Liver (tissue), 9 donors: ENCODE data around the gene WDR27. TPM values are rescaled to one million over a fixed set of nuclear protein-coding genes. Genes with fewer than 3 reads are reported as not detected.

Source experiments
- DNase-seq: peaks from one replicate; pipeline ENCODE4 v3.0.0-alpha.2; 2017; ENCODE audit warnings: low spot score
- H3K27ac ChIP-seq, 2 donors: one replicate each; pipeline ENCODE4 v1.7.0; 2013; ENCODE audit warnings: inconsistent platforms in 2 of 2, low read length in 2 of 2, control low read depth in 1 of 2, low read depth in 1 of 2, mild to moderate bottlenecking in 1 of 2
- H3K27me3 ChIP-seq, 4 donors: one replicate each; pipeline versions ENCODE4 v1.6.1 to v1.7.0; 2013; ENCODE audit warnings: low read length in 3 of 4, inconsistent platforms in 1 of 4, mild to moderate bottlenecking in 1 of 4, moderate library complexity in 1 of 4; ENCODE audit not compliant: control insufficient read depth in 4 of 4, insufficient read depth in 4 of 4
- H3K36me3 ChIP-seq, 4 donors: one replicate each; pipeline versions ENCODE4 v1.6.1 to v1.7.0; 2013; ENCODE audit warnings: low read length in 3 of 4, mild to moderate bottlenecking in 3 of 4, low read depth in 1 of 4, moderate library complexity in 1 of 4; ENCODE audit not compliant: control insufficient read depth in 4 of 4, insufficient read depth in 3 of 4
- H3K4me1 ChIP-seq, 4 donors: one replicate each; pipeline versions ENCODE4 v1.6.1 to v1.7.0; 2013; ENCODE audit warnings: low read length in 3 of 4, mild to moderate bottlenecking in 3 of 4, moderate library complexity in 1 of 4; ENCODE audit not compliant: control insufficient read depth in 4 of 4, insufficient read depth in 4 of 4
- H3K4me3 ChIP-seq, 3 donors: one replicate each; pipeline versions ENCODE4 v1.6.1 to v1.7.0; 2013; ENCODE audit warnings: low read length in 3 of 3, control low read depth in 1 of 3, low read depth in 1 of 3, mild to moderate bottlenecking in 1 of 3
- H3K9ac ChIP-seq, 2 donors: one replicate each; pipeline ENCODE4 v1.7.0; 2013; ENCODE audit warnings: low read length in 2 of 2, mild to moderate bottlenecking in 2 of 2, moderate library complexity in 2 of 2, control low read depth in 1 of 2, low read depth in 1 of 2
- H3K9me3 ChIP-seq, 4 donors: one replicate each; pipeline versions ENCODE4 v1.6.1 to v1.7.0; 2013; ENCODE audit warnings: low read length in 3 of 4; ENCODE audit not compliant: control insufficient read depth in 4 of 4
- ATF3 ChIP-seq: IDR thresholded peaks from 2 replicates; pipeline ENCODE4 v1.6.1; 2016; ENCODE audit warnings: antibody characterized with exemption
- CTCF ChIP-seq: fragments of 150-350 bp; IDR thresholded peaks from 2 replicates; pipeline ENCODE4 v1.5.1; 2017; ENCODE audit warnings: improper control_type of control experiment, low read depth, low read length; ENCODE audit not compliant: missing input control
- EGR1 ChIP-seq, 2 donors: IDR thresholded peaks; 2 replicates each; pipeline ENCODE4 v1.6.1; 2016 to 2018; ENCODE audit warnings: antibody characterized with exemption in 2 of 2, low read depth in 2 of 2
- FOXA1 ChIP-seq: IDR thresholded peaks from 2 replicates; pipeline ENCODE4 v1.6.1; 2016; ENCODE audit warnings: antibody characterized with exemption
- FOXA2 ChIP-seq: IDR thresholded peaks from 2 replicates; pipeline ENCODE4 v1.6.1; 2016; ENCODE audit warnings: antibody characterized with exemption
- GABPA ChIP-seq, 2 donors: IDR thresholded peaks in 1 of 2; conservative IDR thresholded peaks in 1 of 2; 2 replicates each; pipeline ENCODE4 v1.6.1; 2016; ENCODE audit warnings: antibody characterized with exemption in 2 of 2, mild to moderate bottlenecking in 1 of 2, moderate library complexity in 1 of 2
- HNF4A ChIP-seq, 2 donors: conservative IDR thresholded peaks; 2 replicates each; pipeline ENCODE4 v1.6.1; 2016; ENCODE audit warnings: antibody characterized with exemption in 2 of 2, mild to moderate bottlenecking in 2 of 2
- HNF4G ChIP-seq: IDR thresholded peaks from 2 replicates; pipeline ENCODE4 v1.6.1; 2016; ENCODE audit warnings: antibody characterized with exemption
- JUND ChIP-seq, 2 donors: IDR thresholded peaks; 2 replicates each; pipeline ENCODE4 v1.6.1; 2016; ENCODE audit warnings: antibody characterized with exemption in 2 of 2
- MAX ChIP-seq: IDR thresholded peaks from 2 replicates; pipeline ENCODE4 v1.6.1; 2016; ENCODE audit warnings: antibody characterized with exemption
- NR2F2 ChIP-seq: IDR thresholded peaks from 2 replicates; pipeline ENCODE4 v1.6.1; 2016; ENCODE audit warnings: antibody characterized with exemption
- RAD21 ChIP-seq, 2 donors: IDR thresholded peaks; 2 replicates each; pipeline ENCODE4 v1.6.1; 2016; ENCODE audit warnings: antibody characterized with exemption in 2 of 2, mild to moderate bottlenecking in 2 of 2
- REST ChIP-seq: IDR thresholded peaks from 2 replicates; pipeline ENCODE4 v1.6.1; 2016; ENCODE audit warnings: antibody characterized with exemption, mild to moderate bottlenecking
- RXRA ChIP-seq, 2 donors: IDR thresholded peaks; 2 replicates each; pipeline ENCODE4 v1.6.1; 2017 to 2018; ENCODE audit warnings: antibody characterized with exemption in 2 of 2, mild to moderate bottlenecking in 1 of 2
- SP1 ChIP-seq: IDR thresholded peaks from 2 replicates; pipeline ENCODE4 v1.6.1; 2018; ENCODE audit warnings: antibody characterized with exemption, mild to moderate bottlenecking
- TAF1 ChIP-seq: conservative IDR thresholded peaks from 2 replicates; pipeline ENCODE4 v1.6.1; 2016; ENCODE audit warnings: antibody characterized with exemption, mild to moderate bottlenecking
- YY1 ChIP-seq: IDR thresholded peaks from 2 replicates; pipeline ENCODE4 v1.6.1; 2016; ENCODE audit warnings: antibody characterized with exemption, mild to moderate bottlenecking
- ZBTB33 ChIP-seq: IDR thresholded peaks from 2 replicates; pipeline ENCODE4 v1.6.1; 2016; ENCODE audit warnings: antibody characterized with exemption
- WGBS: extraction: QIAGEN DNeasy Blood & Tissue Kit; methylation state at CpG from one replicate; pipeline ENCODE4 v1.1.7; 2013; 5-methylcytosine and 5-hydroxymethylcytosine counted together
- polyA plus RNA-seq, 2 donors: library from polyadenylated mRNA; stranded (reverse) in 1 of 2; unstranded in 1 of 2; fragments of 200-250 nt in 1 of 2; fragments of >200 nt in 1 of 2; fragmentation: Nextera tagmentation in 1 of 2; extraction: Ambion mirVana in 1 of 2; gene quantifications; one replicate each; pipeline versions ENCODE4 v1.2.1 to v1.2.3, GENCODE V29; 2013 to 2015
- total RNA-seq, 2 donors: library from RNA; depleted of rRNA; stranded (reverse); fragments of >200 nt; gene quantifications; one replicate each; pipeline ENCODE4 v1.2.3, GENCODE V29; 2014
- donor health status: healthy.
- donor health status: healthy.
- donor health status: healthy.
- donor health status: healthy.
- donor health status: healthy.

The WDR27 gene
- total and polyA plus RNA-seq, 4 donors = 3.7 to 20.1 (median 7.7) TPM

GRCh38 chr6:169456840-169457239, 245.0 kb downstream of the WDR27 start:
- Histone ChIP-seq H3K27me3 (no peaks in the 10 kb centered on the region), H3K4me3 (no peak overlapping the region), H3K36me3 (no peaks in the 10 kb centered on the region), H3K27ac (no peak overlapping the region), H3K4me1 (no peaks in the 10 kb centered on the region), H3K9me3 (no peaks in the 10 kb centered on the region), H3K9ac (no peak overlapping the region)
- DNase-seq = no peak
- TF ChIP-seq FOXA1 (no peak), RAD21 (IDR thresholded peaks at IDR 0.05) (no peak), EGR1 (IDR thresholded peaks at IDR 0.05; ENCODE audit: low read depth in 2 of 2) (no peak), SP1 (no peak), CTCF (no peak), RXRA (IDR thresholded peaks at IDR 0.05) (no peak), NR2F2 (no peak), GABPA (IDR thresholded peaks at IDR 0.05 in 1 of 2, conservative IDR thresholded peaks at IDR 0.05 in 1 of 2) (no peak), HNF4A (conservative IDR thresholded peaks at IDR 0.05) (no peak), YY1 (no peak), JUND (IDR thresholded peaks at IDR 0.05) (no peak), ZBTB33 (no peak)
- WGBS = 97% methylated on average over 12 of the region's 12 CpGs

GRCh38 chr6:169455470-169455869, 246.4 kb downstream of the WDR27 start:
- no peaks in the 10 kb centered on the region for H3K27me3 ChIP-seq
- H3K27ac ChIP-seq = no peak overlapping the region
- H3K36me3 ChIP-seq = no peaks in the 10 kb centered on the region
- H3K4me1 ChIP-seq = no peaks in the 10 kb centered on the region
- 95% methylated on average over 1 of the region's 1 CpG for WGBS
- TF ChIP-seq JUND (IDR thresholded peaks at IDR 0.05) (no peak), RXRA (IDR thresholded peaks at IDR 0.05) (no peak), EGR1 (IDR thresholded peaks at IDR 0.05; ENCODE audit: low read depth in 2 of 2) (no peak), MAX (no peak), SP1 (no peak), FOXA2 (no peak), RAD21 (IDR thresholded peaks at IDR 0.05) (no peak), YY1 (no peak), FOXA1 (no peak), TAF1 (no peak), REST (no peak), ZBTB33 (no peak), HNF4A (conservative IDR thresholded peaks at IDR 0.05) (no peak), CTCF (no peak), GABPA (IDR thresholded peaks at IDR 0.05 in 1 of 2, conservative IDR thresholded peaks at IDR 0.05 in 1 of 2) (no peak), ATF3 (no peak), HNF4G (no peak), NR2F2 (no peak)
- H3K9me3 ChIP-seq = no peaks in the 10 kb centered on the region
- no peak for DNase-seq
- no peak overlapping the region for H3K4me3 ChIP-seq
- no peak overlapping the region for H3K9ac ChIP-seq
